HepG2 (cell line): ENCODE measurements around the gene ARMC8. TPM values are rescaled to one million over a fixed set of nuclear protein-coding genes. Genes with fewer than 3 reads are reported as not detected.

Source experiments
- ATAC-seq: fragments of 200-7000 bp; cut with Tn5 transposase; 3 replicates; pipeline ENCODE4 v1.9.1; 2020; ENCODE audit warnings: mild to moderate bottlenecking, moderate library complexity
- BruUV-seq: library from RNA; stranded (reverse); fragments of 400-500 nt; replicated peaks from 2 replicates; lab custom pipeline; 2021; lab: Mats Ljungman, UMichigan
- CTCF ChIA-PET: fragments of 300-600 bp; formaldehyde crosslinking; extraction: SDS; loops from one replicate; lab custom pipeline; 2021; ENCODE audit warnings: low total read pairs, inconsistent platforms, low intra/inter-chr PET ratio; lab: Yijun Ruan, JAX
- POLR2A ChIA-PET: fragments of 350-600 bp; sonication (Branson Sonifier 250); formaldehyde crosslinking; loops from one replicate; lab custom pipeline; 2020; ENCODE audit warnings: antibody characterized with exemption, inconsistent platforms; lab: Yijun Ruan, JAX
- DNase-seq: peaks from one replicate; pipeline ENCODE4 v3.0.0-alpha.2; 2015; ENCODE audit warnings: low spot score
- FAIRE-seq: peaks from 3 replicates; lab custom pipeline; 2011; peaks lifted over from hg19 to GRCh38; lab: Jason Lieb, UNC
- H2AFZ ChIP-seq: one replicate; pipeline ENCODE4 v1.6.1; 2011; ENCODE audit warnings: low read length, inconsistent platforms
- H3K27ac ChIP-seq: fragments of 300-600 bp; 3 replicates; pipeline ENCODE4 v1.8.0; 2011; ENCODE audit warnings: mixed run types, mild to moderate bottlenecking, mixed read lengths, low read length, inconsistent platforms; ENCODE audit not compliant: insufficient read depth; ENCODE audit errors: extremely low read length
- H3K27me3 ChIP-seq, 2 experiments: fragments of 200-600 bp in 1 of 2; 2 replicates in 1 of 2; 3 replicates in 1 of 2; pipeline versions ENCODE4 v1.6.0 to v1.8.0; 2011; ENCODE audit warnings: low read length in 2 of 2, mild to moderate bottlenecking in 2 of 2, moderate library complexity in 2 of 2, inconsistent platforms in 1 of 2; ENCODE audit not compliant: insufficient read depth in 2 of 2, control insufficient read depth in 1 of 2
- H3K36me3 ChIP-seq, 2 experiments: fragments of 200-600 bp in 1 of 2; replicated peaks in 1 of 2; 2 replicates in 1 of 2; 3 replicates in 1 of 2; pipeline versions ENCODE4 v1.5.1 to v1.8.0; 2011; ENCODE audit warnings: low read length in 2 of 2, inconsistent platforms in 1 of 2; ENCODE audit not compliant: insufficient read depth in 2 of 2, control insufficient read depth in 1 of 2
- H3K4me1 ChIP-seq: 2 replicates; pipeline ENCODE4 v1.5.1; 2012; ENCODE audit warnings: low read length, inconsistent platforms; ENCODE audit not compliant: insufficient read depth
- H3K4me2 ChIP-seq: 2 replicates; pipeline ENCODE4 v1.6.0; 2011; ENCODE audit warnings: low read depth, low read length, inconsistent platforms
- H3K4me3 ChIP-seq, 3 experiments: fragments of 200-600 bp in 1 of 3; sonication (generic), shearing (Covaris generic) in 1 of 3; replicated peaks in 1 of 3; 2 replicates each; pipeline ENCODE4 v1.5.1; 2011 to 2016; ENCODE audit warnings: low read length in 3 of 3, inconsistent platforms in 2 of 3, low read depth in 2 of 3, mild to moderate bottlenecking in 2 of 3, control low read depth in 1 of 3, mixed read lengths in 1 of 3; ENCODE audit not compliant: insufficient read depth in 1 of 3
- H3K79me2 ChIP-seq: one replicate; pipeline ENCODE4 v1.6.1; 2011; ENCODE audit warnings: low read length, inconsistent platforms; ENCODE audit not compliant: insufficient read depth
- H3K9ac ChIP-seq: 2 replicates; pipeline ENCODE4 v1.6.0; 2011; ENCODE audit warnings: mild to moderate bottlenecking, low read depth, low read length, inconsistent platforms; ENCODE audit not compliant: insufficient read depth
- H3K9me3 ChIP-seq: 2 replicates; pipeline ENCODE4 v1.5.1; 2012; ENCODE audit warnings: mild to moderate bottlenecking, low read length
- H4K20me1 ChIP-seq: 2 replicates; pipeline ENCODE4 v1.6.0; 2011; ENCODE audit warnings: inconsistent platforms, mild to moderate bottlenecking, low read length, moderate library complexity; ENCODE audit not compliant: insufficient read depth
- CHD4 ChIP-seq: fragments of 200-600 bp; sonication (generic); IDR thresholded peaks from 2 replicates; pipeline ENCODE4 v1.7.0; 2017; ENCODE audit warnings: mild to moderate bottlenecking, low read length, borderline replicate concordance
- CREB1 ChIP-seq, 2 experiments: fragments of 450-650 bp in 1 of 2; IDR thresholded peaks; 2 replicates each; pipeline ENCODE4 v1.6.1; 2016 to 2017; ENCODE audit warnings: control low read depth in 1 of 2, mild to moderate bottlenecking in 1 of 2, missing compliant biosample characterization in 1 of 2, missing genetic modification characterization in 1 of 2
- DR1 ChIP-seq: sonication (generic); formaldehyde crosslinking; IDR thresholded peaks from 2 replicates; pipeline ENCODE4 v1.8.0; 2021; ENCODE audit warnings: mild to moderate bottlenecking, missing genetic modification reagents, inconsistent platforms
- EEA1 ChIP-seq: sonication (generic); formaldehyde crosslinking; IDR thresholded peaks from 2 replicates; pipeline ENCODE4 v1.5.1; 2020; ENCODE audit warnings: mild to moderate bottlenecking, missing genetic modification reagents, borderline replicate concordance
- MAFK ChIP-seq, 2 experiments: IDR thresholded peaks in 1 of 2; conservative IDR thresholded peaks in 1 of 2; 2 replicates each; pipeline ENCODE4 v1.6.1; 2011; ENCODE audit warnings: improper control_type of control experiment in 2 of 2, low read length in 2 of 2
- MXD4 ChIP-seq: IDR thresholded peaks from 2 replicates; pipeline ENCODE4 v1.6.1; 2016; ENCODE audit warnings: mild to moderate bottlenecking, missing biosample characterization, missing genetic modification reagents
- NR3C1 ChIP-seq: sonication (generic); formaldehyde crosslinking; IDR thresholded peaks from 2 replicates; pipeline ENCODE4 v1.4.0; 2020; ENCODE audit warnings: missing genetic modification reagents
- PHF20 ChIP-seq: sonication (generic); formaldehyde crosslinking; IDR thresholded peaks from 2 replicates; pipeline ENCODE4 v1.5.0; 2020; ENCODE audit warnings: mild to moderate bottlenecking, missing genetic modification reagents
- SNRNP70 ChIP-seq: fragments of 200-400 bp; formaldehyde crosslinking; IDR thresholded peaks from 2 replicates; pipeline ENCODE4 v1.6.1; 2017; ENCODE audit warnings: mild to moderate bottlenecking, low read depth, low read length, moderate library complexity
- WIZ ChIP-seq: sonication (generic); formaldehyde crosslinking; IDR thresholded peaks from 2 replicates; pipeline ENCODE4 v1.5.1; 2020; ENCODE audit warnings: mild to moderate bottlenecking, missing genetic modification reagents
- ZNF256 ChIP-seq: sonication (generic); formaldehyde crosslinking; conservative IDR thresholded peaks from 2 replicates; pipeline ENCODE4 v1.4.0; 2020; ENCODE audit warnings: missing genetic modification reagents
- ZNF556 ChIP-seq: sonication (generic); formaldehyde crosslinking; IDR thresholded peaks from 2 replicates; pipeline ENCODE4 v1.4.0; 2020; ENCODE audit warnings: mild to moderate bottlenecking, missing genetic modification reagents, borderline replicate concordance
- ZNF605 ChIP-seq: sonication (generic); formaldehyde crosslinking; IDR thresholded peaks from 2 replicates; pipeline ENCODE4 v1.8.0; 2022; ENCODE audit warnings: mild to moderate bottlenecking, missing genetic modification reagents
- ZNF709 ChIP-seq: sonication (generic); formaldehyde crosslinking; IDR thresholded peaks from 2 replicates; pipeline ENCODE4 v1.5.0; 2020; ENCODE audit warnings: mild to moderate bottlenecking, missing genetic modification reagents
- WGBS: methylation state at CpG from one replicate; pipeline ENCODE4 v1.1.6; 2017; ENCODE audit warnings: low lambda C conversion rate; 5-methylcytosine and 5-hydroxymethylcytosine counted together
- in situ Hi-C: cut with HindIII; loops from 2 replicates; pipeline ENCODE4 v1.10.0; 2017; ENCODE audit warnings: low pct_unique_long_range_greater_than_20kb; ENCODE audit not compliant: extremely low pct_ligation_motif_present
- intact Hi-C: fragments of 100-400 bp; cut with micrococcal nuclease; formaldehyde crosslinking; loops from one replicate; pipeline ENCODE4 v1.10.0; 2022; ENCODE audit not compliant: unreplicated experiment
- polyA plus RNA-seq, 8 experiments: library from polyadenylated mRNA; depleted of rRNA in 3 of 8; stranded (reverse) in 7 of 8; unstranded in 1 of 8; fragments of >200 nt; fragmentation: Illumina TruSeq in 4 of 8; extraction: Trizol in 4 of 8; gene quantifications; 2 replicates each; pipeline versions ENCODE4 v1.2.1 to v1.2.3, GENCODE V29; 2011 to 2016; ENCODE audit warnings: low read depth in 4 of 8, missing spikeins in 1 of 8, mixed read lengths in 1 of 8; ENCODE audit not compliant: insufficient read depth in 1 of 8
- total RNA-seq, 5 experiments: library from RNA; depleted of rRNA; stranded (reverse); fragments of >200 nt; fragmentation: Illumina TruSeq; extraction: Trizol; gene quantifications; 2 replicates each; pipeline ENCODE4 v1.2.3, GENCODE V29; 2016; ENCODE audit warnings: low read depth in 1 of 5
- TF ChIP-seq, protein P1 (sequence below): IDR thresholded peaks from 2 replicates; pipeline ENCODE4 v1.6.1; 2012; ENCODE audit warnings: low read depth, low read length, improper control_type of control experiment

The ARMC8 gene
- total and polyA plus RNA-seq, 2 of the 13 experiments (the other 11 are each of a cell fraction or from before 2014, with no cell fraction given), result 38.9 to 55.3 TPM

DNA sequence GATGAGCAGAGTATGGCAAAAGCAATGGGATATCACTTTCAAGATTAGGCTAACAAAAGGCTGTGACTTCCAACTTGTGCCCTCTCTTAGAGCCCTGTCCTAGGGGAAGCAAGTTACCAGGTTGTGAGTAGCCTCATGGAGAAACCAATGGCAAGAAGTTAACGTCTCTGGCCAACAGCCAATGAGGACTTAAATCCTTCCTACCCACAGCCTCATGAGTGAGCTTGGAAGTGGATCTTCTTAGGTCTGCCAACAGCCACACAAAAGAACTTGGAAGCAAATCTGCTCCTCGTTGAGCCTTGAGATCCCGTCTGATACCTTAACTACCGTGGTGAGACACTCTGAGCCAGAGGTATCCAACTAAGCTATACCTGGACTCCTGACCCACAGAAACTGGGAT lies 136.9 kb downstream of the ARMC8 start:
- ATAC-seq, result no peak
- FAIRE-seq, result no peak
- no TSS peak for BruUV-seq

DNA sequence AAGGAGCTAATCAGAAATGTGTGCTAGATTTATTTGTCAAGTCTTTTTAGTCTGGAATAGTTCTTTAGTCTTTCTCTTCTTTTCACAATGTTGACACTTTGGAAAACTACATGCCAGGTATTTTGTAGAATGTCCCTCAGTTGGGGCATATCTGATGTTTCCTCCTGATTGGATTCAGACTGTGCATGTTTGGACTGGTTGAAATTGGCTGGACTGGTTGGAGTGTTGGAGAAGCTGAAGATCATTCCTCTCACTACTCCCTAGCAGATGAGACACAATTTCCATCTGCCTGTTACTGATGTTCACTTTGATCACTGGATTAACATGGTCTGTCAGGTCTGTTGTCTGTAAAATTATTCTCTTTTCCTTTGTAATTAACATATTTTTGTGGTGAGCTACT lies 138.9 kb downstream of the ARMC8 start:
- intact Hi-C loops, result loop anchor here (5.0 kb wide), 1 partner anchor 59 kb away; no protein-coding TSS in a partner anchor
- no peaks in the 10 kb centered on the region for H4K20me1 ChIP-seq
- H3K27me3 ChIP-seq, result peaks cover 1 to 12% of the 10 kb centered on the region in 2 experiments; a peak in 1 of 5 replicates
- no peak for DNase-seq
- no peak for FAIRE-seq
- no peak for TF ChIP-seq CHD4
- TF ChIP-seq ZNF256 (CRISPR knock-in tag), result no peak
- no peak for TF ChIP-seq NR3C1 (CRISPR knock-in tag)
- TF ChIP-seq CREB1 (IDR thresholded peaks at IDR 0.05), result no peak
- no peak for TF ChIP-seq CREB1 (CRISPR knock-in tag; IDR thresholded peaks at IDR 0.05)
- TF ChIP-seq ZNF605, result no peak
- TF ChIP-seq WIZ, result no peak
- no peak for TF ChIP-seq ZNF556 (CRISPR knock-in tag)
- no peak for TF ChIP-seq SNRNP70
- no peak for TF ChIP-seq MAFK (conservative IDR thresholded peaks at IDR 0.05 in 1 of 2, IDR thresholded peaks at IDR 0.05 in 1 of 2; ENCODE audit: low read length in 2 of 2)
- TF ChIP-seq, protein P1, sequence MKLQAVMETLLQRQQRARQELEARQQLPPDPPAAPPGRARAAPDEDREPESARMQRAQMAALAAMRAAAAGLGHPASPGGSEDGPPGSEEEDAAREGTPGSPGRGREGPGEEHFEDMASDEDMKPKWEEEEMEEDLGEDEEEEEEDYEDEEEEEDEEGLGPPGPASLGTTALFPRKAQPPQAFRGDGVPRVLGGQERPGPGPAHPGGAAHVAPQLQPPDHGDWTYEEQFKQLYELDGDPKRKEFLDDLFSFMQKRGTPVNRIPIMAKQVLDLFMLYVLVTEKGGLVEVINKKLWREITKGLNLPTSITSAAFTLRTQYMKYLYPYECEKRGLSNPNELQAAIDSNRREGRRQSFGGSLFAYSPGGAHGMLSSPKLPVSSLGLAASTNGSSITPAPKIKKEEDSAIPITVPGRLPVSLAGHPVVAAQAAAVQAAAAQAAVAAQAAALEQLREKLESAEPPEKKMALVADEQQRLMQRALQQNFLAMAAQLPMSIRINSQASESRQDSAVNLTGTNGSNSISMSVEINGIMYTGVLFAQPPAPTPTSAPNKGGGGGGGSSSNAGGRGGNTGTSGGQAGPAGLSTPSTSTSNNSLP, result no peak
- no peak for TF ChIP-seq EEA1
- no peaks in the 10 kb centered on the region for H3K79me2 ChIP-seq
- H3K4me3 ChIP-seq, result no peak overlapping the region
- no peaks in the 10 kb centered on the region for H3K9me3 ChIP-seq
- POLR2A ChIA-PET, result no interaction called here
- H3K4me1 ChIP-seq, result peaks cover 14% of the 10 kb centered on the region
- no peak overlapping the region for H2AFZ ChIP-seq
- in situ Hi-C loops, result loop anchor here (10.0 kb wide), 1 partner anchor 141 kb away; the partner anchor contains the start of gene ARMC8
- BruUV-seq, result no TSS peak
- CTCF ChIA-PET, result no interaction called here
- H3K9ac ChIP-seq, result no peak overlapping the region
- no peaks in the 10 kb centered on the region for H3K36me3 ChIP-seq
- H3K4me2 ChIP-seq, result no peak overlapping the region
- H3K27ac ChIP-seq, result no peak overlapping the region
- ATAC-seq, result no peak

More for the DNA sequence above, 136.9 kb downstream of the ARMC8 start:
- Histone ChIP-seq H3K4me3 (no peak overlapping the region), H3K9me3 (no peaks in the 10 kb centered on the region), H3K36me3 (no peaks in the 10 kb centered on the region), H2AFZ (no peak overlapping the region), H4K20me1 (no peaks in the 10 kb centered on the region), H3K9ac (no peak overlapping the region), H3K27me3 (peaks cover 1 to 15% of the 10 kb centered on the region in 2 experiments; a peak in 1 of 5 replicates), H3K4me1 (peaks cover 6% of the 10 kb centered on the region), H3K79me2 (no peaks in the 10 kb centered on the region), H3K27ac (no peak overlapping the region), H3K4me2 (no peak overlapping the region)
- TF ChIP-seq ZNF709 (CRISPR knock-in tag), result no peak
- TF ChIP-seq DR1 (CRISPR knock-in tag), result no peak
- no peak for TF ChIP-seq PHF20 (CRISPR knock-in tag)
- TF ChIP-seq MXD4 (CRISPR knock-in tag), result no peak
- in situ Hi-C loops, result loop anchor here (10.0 kb wide), 1 partner anchor 139 kb away; the partner anchor contains the start of gene ARMC8
- ChIA-PET POLR2A (no interaction called here), CTCF (no interaction called here)
- WGBS, result 10% methylated on average over 2 of the region's 4 CpGs
- DNase-seq, result no peak
- intact Hi-C loops, result no loop called here
